ENCODE results near the gene FOXA3. TPM values are rescaled to one million over a fixed set of nuclear protein-coding genes. Genes with fewer than 3 reads are reported as not detected.
A peak's percentile ranks its signal among the peaks of the same experiment; 100 is the strongest.

Gene FOXA3
- total RNA-seq, 1 donor from 2014 or later: not detected

DNA sequence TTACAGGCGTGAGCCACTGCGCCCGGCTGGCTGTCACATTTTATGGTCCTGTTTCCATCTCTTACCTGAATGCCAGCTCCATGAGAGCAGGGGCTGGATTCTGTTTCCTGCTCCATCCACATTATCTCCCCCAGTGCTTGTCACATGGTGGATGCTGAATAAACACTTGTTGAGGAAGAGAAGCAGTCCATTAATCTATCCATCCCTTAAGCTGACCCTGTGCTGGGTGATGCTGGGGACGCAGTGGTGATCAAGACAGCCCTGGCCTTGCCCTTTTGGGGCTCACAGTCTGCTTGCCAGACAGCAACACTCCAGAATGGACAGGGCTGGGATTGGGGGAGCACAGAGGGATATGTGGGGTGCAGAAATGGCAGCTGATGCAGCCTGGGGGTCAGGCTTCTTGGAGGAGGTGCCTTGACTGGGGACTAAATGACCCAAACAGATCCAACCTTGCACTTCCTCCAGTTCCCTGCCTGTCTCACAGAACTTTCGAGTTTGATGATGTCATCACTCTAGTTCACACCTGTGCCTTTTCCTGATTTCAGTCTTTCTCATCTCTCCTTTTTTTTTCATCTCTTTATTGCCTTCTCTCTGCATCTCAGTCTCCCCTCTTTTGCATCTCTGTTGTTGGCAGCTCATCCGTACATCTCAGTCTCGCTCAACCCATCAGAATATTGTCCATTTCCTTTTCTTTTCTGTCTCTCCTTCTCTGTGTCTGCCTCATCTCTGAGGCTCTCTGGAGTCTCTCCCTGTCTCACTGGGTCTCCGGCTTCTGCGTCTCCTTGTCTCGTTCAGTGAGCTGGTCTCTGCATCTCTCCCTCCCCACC lies 17.2 kb downstream of the FOXA3 start:
- H3K9ac ChIP-seq (ENCODE audit: low read depth in 1 of 3, low read length in 3 of 3): no peak overlapping the region
- no peak overlapping the region for H3K27ac ChIP-seq (ENCODE audit: low read depth, low read length)
- peaks cover 0 to 7% (median 4%) of the 10 kb centered on the region in 3 donors for H3K36me3 ChIP-seq (ENCODE audit: control insufficient read depth in 3 of 3, insufficient read depth in 3 of 3, low read length in 3 of 3)
- no peak overlapping the region for H3K4me3 ChIP-seq (ENCODE audit: low read length in 3 of 3)
- H3K9me3 ChIP-seq (ENCODE audit: control insufficient read depth in 3 of 3, low read length in 3 of 3): no peaks in the 10 kb centered on the region
- peaks cover 39 to 55% (median 41%) of the 10 kb centered on the region in 3 donors for H3K4me1 ChIP-seq (ENCODE audit: control insufficient read depth in 3 of 3, insufficient read depth in 3 of 3, low read length in 3 of 3)
- H3K27me3 ChIP-seq (ENCODE audit: control insufficient read depth in 3 of 3, insufficient read depth in 3 of 3, low read length in 3 of 3): peaks cover 0 to 11% (median 6%) of the 10 kb centered on the region in 3 donors

DNA sequence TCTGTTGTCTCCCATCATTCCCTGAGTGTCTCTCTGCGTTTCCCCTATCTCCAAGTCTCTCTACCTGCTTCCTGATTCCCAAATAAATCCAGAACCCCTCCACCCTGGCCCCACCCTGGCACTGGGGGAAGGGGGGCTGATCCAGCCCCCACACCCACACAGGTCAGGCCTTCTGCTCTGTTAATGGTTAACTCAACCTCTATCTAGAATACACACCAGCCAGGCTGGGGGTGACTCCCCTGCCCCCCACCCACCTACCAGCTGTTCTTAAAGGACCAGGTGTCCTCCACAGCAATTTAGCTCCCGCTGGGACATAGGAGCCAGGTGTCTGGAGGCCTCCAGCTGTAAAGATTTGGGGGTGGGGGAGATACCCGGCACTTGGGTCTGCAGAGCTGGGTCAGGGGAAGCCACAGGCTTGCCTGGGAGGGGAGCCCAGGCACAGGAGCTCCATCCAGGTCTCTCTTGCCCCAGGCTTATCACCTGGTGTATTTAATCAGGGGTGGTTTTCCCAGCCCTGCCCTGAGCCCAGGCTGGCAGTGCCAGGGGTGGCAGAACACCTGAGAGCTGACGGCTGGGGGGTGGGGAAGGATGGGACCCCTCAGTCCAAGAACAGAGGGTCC lies 17.9 kb downstream of the FOXA3 start:
- Histone ChIP-seq H3K4me1 (ENCODE audit: control insufficient read depth in 3 of 3, insufficient read depth in 3 of 3, low read length in 3 of 3) (peaks cover 43 to 59% (median 44%) of the 10 kb centered on the region in 3 donors), H3K9me3 (ENCODE audit: control insufficient read depth in 3 of 3, low read length in 3 of 3) (no peaks in the 10 kb centered on the region), H3K9ac (ENCODE audit: low read depth in 1 of 3, low read length in 3 of 3) (peak overlapping the region; percentile 23 to 40 (median 33)), H3K36me3 (ENCODE audit: control insufficient read depth in 3 of 3, insufficient read depth in 3 of 3, low read length in 3 of 3) (peaks cover 0 to 7% (median 4%) of the 10 kb centered on the region in 3 donors), H3K27ac (ENCODE audit: low read depth, low read length) (no peak overlapping the region), H3K27me3 (ENCODE audit: control insufficient read depth in 3 of 3, insufficient read depth in 3 of 3, low read length in 3 of 3) (peaks cover 0 to 11% (median 6%) of the 10 kb centered on the region in 3 donors), H3K4me3 (ENCODE audit: low read length in 3 of 3) (no peak overlapping the region)

DNA sequence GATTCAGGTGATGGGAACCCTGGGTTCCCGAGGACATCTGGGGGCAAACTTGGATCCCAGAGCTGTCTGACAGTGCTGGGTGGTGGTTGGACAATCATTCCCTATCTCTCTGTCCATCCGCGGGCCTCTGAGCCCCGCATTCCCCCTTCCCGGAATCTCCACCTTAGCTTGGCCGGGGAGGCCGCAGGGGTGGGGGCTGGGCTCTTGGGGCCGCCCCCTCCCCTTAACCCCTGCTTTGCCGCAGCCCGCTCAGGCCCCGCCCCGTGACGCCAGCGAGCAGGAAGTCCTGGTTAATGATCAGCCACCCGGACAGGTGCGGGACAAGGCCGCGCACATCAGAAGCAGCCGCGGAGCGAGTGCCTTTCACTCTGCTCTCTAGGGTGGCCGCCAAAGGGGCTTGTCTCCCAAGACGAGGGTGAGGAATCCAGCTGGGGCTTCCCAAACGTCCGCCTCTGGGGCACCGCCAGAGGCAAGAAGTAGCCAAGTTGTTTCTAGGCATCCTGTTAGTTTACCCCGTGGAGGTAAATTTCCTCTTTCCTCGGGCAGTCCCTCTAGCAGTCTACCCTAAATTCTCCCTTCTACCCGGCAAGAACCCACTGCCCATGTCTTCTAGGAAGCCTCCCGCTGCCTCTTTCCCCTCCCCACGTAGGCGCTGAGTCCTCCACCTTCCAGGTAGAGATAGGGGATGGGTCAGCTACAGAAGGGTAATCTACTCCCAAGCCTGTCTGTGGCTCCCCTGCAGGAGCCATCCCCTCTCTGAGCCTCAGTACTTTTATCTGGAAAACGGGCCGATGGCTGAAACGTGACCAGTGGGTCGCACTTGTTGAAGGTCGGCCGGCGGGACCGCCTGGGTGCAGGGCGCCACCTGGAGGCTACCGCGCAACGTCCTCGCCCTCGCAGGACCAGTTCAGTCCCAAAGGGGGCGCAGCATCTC lies 18.8 kb downstream of the FOXA3 start:
- H3K4me3 ChIP-seq (ENCODE audit: low read length in 3 of 3): peak overlapping the region; percentile 31 to 54 (median 31)
- peaks cover 0 to 2% (median 1%) of the 10 kb centered on the region in 3 donors for H3K27me3 ChIP-seq (ENCODE audit: control insufficient read depth in 3 of 3, insufficient read depth in 3 of 3, low read length in 3 of 3)

DNA sequence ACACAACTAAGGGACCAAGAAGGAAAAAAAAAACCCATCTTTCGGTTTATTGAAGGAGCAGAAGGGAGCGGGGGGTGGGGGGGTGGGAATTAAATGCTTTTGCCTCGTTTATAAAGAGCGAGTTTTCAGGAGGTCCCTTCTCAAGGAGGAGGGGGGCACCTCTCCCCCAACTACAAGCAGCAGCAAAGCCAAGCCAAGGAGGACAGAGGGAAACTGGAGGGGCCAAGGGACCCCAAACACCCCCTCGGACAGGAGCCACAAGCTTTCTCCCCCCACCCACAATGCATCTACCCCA lies 19.4 kb downstream of the FOXA3 start:
- Histone ChIP-seq H3K9ac (ENCODE audit: low read depth in 1 of 3, low read length in 3 of 3) (peak overlapping the region in 2 of 3 donors; percentile 34 to 64), H3K9me3 (ENCODE audit: control insufficient read depth in 3 of 3, low read length in 3 of 3) (no peaks in the 10 kb centered on the region), H3K27me3 (ENCODE audit: control insufficient read depth in 3 of 3, insufficient read depth in 3 of 3, low read length in 3 of 3) (no peaks in the 10 kb centered on the region), H3K4me3 (ENCODE audit: low read length in 3 of 3) (peak overlapping the region in 2 of 3 donors; percentile 35 to 45), H3K36me3 (ENCODE audit: control insufficient read depth in 3 of 3, insufficient read depth in 3 of 3, low read length in 3 of 3) (peaks cover 0 to 7% (median 4%) of the 10 kb centered on the region in 3 donors), H3K4me1 (ENCODE audit: control insufficient read depth in 3 of 3, insufficient read depth in 3 of 3, low read length in 3 of 3) (peaks cover 41 to 50% (median 45%) of the 10 kb centered on the region in 3 donors), H3K27ac (ENCODE audit: low read depth, low read length) (no peak overlapping the region)

More for the DNA sequence above, 18.8 kb downstream of the FOXA3 start:
- no peaks in the 10 kb centered on the region for H3K9me3 ChIP-seq (ENCODE audit: control insufficient read depth in 3 of 3, low read length in 3 of 3)
- H3K27ac ChIP-seq (ENCODE audit: low read depth, low read length): no peak overlapping the region
- peaks cover 41 to 54% (median 45%) of the 10 kb centered on the region in 3 donors for H3K4me1 ChIP-seq (ENCODE audit: control insufficient read depth in 3 of 3, insufficient read depth in 3 of 3, low read length in 3 of 3)
- H3K9ac ChIP-seq (ENCODE audit: low read depth in 1 of 3, low read length in 3 of 3): peak overlapping the region; percentile 33 to 50 (median 45)
- peaks cover 0 to 7% (median 4%) of the 10 kb centered on the region in 3 donors for H3K36me3 ChIP-seq (ENCODE audit: control insufficient read depth in 3 of 3, insufficient read depth in 3 of 3, low read length in 3 of 3)

DNA sequence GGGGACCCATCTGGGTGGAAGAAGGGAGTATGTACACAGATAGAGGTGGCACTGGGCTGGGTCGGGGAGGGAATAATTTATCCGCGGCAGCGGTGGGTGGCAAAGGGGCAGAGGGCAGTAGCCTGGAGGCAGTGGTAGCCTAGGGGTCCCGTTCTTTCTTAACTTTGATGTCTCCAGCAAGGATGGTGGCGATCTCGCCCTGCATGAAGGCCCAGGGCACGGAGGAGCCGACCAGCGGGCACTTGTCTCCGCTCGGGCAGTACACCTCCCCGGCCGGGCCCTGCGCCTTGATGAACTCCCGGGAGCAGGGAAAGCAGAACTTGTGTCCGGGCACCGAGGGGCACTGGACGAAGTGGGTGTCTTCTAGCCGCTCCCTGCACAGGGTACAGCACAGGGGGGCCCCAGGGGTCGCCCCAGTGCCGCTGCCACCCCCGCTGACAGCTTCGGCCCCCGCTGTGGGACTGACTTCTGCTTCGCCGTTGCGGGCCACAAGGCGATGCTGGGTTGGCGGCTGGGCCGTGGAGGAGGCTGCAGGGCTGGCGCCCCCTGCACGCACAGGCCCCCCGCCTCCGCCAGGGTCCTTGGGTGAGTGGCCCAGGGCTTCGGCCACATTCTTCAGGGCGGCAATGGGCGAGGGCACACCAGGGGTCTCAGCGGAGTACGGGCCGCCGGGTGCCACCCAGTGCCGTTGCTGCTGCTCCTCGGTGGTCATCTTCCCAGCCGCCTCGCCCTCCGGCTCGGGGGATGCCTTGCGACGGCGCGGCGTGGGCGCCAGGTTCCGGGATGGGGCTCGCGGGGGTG lies 20.0 kb downstream of the FOXA3 start:
- no peaks in the 10 kb centered on the region for H3K9me3 ChIP-seq (ENCODE audit: control insufficient read depth in 3 of 3, low read length in 3 of 3)
- peaks cover 0 to 7% (median 4%) of the 10 kb centered on the region in 3 donors for H3K36me3 ChIP-seq (ENCODE audit: control insufficient read depth in 3 of 3, insufficient read depth in 3 of 3, low read length in 3 of 3)
- H3K27me3 ChIP-seq (ENCODE audit: control insufficient read depth in 3 of 3, insufficient read depth in 3 of 3, low read length in 3 of 3): no peaks in the 10 kb centered on the region
- H3K27ac ChIP-seq (ENCODE audit: low read depth, low read length): no peak overlapping the region
- peaks cover 41 to 50% (median 45%) of the 10 kb centered on the region in 3 donors for H3K4me1 ChIP-seq (ENCODE audit: control insufficient read depth in 3 of 3, insufficient read depth in 3 of 3, low read length in 3 of 3)
- peak overlapping the region in 2 of 3 donors; percentile 34 to 64 for H3K9ac ChIP-seq (ENCODE audit: low read depth in 1 of 3, low read length in 3 of 3)
- peak overlapping the region; percentile 35 to 89 (median 45) for H3K4me3 ChIP-seq (ENCODE audit: low read length in 3 of 3)

DNA sequence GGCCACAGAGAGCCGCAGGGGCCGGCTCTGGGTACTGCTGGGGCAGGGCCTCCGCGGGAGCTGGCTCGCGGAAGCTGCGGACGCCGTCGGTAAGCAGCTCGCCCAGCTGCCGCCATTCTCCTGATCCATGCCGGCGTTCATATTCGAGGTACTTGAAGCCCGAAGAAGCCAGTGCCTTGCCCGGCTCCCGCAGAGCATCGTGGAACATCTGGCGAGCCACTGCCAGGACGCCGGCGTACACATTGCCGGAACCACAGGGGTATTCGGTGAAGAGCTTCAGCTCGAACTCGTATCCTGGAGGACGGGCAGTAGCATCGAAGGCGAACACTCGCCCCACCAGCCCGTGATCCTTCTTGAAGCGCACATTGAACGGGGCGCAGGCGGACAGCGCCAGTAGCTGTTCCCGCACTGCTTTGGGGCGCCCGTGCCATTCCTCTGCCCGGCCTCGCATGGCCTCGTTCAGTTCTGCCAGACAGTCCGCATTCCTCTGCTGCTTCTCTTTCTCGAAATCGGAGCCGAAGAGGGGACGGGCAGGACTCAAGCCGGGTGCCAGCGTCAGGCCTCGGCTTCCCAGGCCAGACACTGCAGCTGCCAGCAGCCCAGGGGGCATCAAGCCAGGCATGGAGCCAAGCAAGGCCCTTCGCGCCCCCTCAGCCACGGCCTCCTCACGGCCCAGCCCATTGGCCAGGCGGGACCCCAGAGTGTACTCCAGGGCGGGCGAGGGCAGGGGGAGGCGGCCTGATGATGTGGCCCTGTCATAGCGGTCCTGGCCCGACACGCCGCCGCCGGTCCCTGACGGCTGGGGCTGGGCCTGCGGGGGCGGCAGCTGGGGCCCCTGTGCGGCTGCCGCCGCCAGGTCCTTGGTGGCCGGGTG lies 20.8 kb downstream of the FOXA3 start:
- H3K27ac ChIP-seq (ENCODE audit: low read depth, low read length): peak overlapping the region; percentile 96
- peak overlapping the region; percentile 76 to 98 (median 96) for H3K9ac ChIP-seq (ENCODE audit: low read depth in 1 of 3, low read length in 3 of 3)

DNA sequence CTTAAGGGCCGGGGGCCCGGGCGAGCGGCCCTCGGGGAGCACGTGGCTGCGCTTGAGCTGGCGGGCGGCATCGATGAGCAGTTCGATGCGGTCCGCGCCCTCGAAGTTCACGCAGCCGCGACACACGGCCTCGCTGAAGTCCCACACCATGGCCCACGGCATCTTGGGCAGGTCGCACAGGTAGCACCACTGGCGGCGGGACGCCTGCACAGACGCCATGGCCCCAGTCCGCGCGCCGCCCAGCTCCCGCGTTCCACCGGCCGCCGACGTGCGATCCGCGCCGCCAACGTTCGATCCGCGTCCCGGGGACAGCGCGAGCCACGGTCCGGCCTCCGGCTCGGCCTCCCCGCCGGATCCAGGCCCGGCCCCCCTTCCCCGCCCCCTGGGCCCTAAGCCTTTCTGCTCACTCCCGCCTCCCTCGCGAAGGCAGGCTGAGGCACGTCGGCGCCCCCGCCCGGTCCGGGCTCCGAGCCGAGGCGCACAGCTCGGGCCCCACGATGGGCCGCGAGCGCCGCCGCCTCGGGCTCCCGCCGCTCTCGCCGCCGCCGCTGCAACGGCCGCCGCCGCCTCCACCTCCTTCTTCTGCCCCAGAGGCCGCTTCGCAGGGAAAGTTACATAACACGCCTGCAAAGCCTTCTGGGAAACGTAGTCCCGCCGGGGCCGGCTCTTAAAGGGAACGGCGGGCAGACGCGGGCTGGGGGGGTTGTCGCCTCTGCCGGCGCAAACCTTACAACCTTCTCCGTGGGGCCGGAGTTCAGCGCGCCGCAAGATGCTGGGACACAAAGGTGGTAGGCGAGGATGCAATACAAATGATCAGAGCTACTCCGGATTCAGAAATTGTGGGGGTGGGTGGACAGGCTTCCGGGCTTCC lies 21.7 kb downstream of the FOXA3 start, which contains the start of gene IRF2BP1:
IRF2BP1 (minus strand) TSS at position 586 of the 871 bp plus-strand sequence; CDS start at position 219, 367 bp downstream.
- peak within 1 kb of the TSS; percentile 84 to 94 (median 89) for H3K4me3 ChIP-seq (ENCODE audit: low read length in 3 of 3)
- peaks cover 41 to 50% (median 45%) of the 10 kb centered on the region in 3 donors for H3K4me1 ChIP-seq (ENCODE audit: control insufficient read depth in 3 of 3, insufficient read depth in 3 of 3, low read length in 3 of 3)
- peaks cover 0 to 7% (median 4%) of the 10 kb centered on the region in 3 donors for H3K36me3 ChIP-seq (ENCODE audit: control insufficient read depth in 3 of 3, insufficient read depth in 3 of 3, low read length in 3 of 3)
- peak within 1 kb of the TSS; percentile 96 to 98 (median 98) for H3K9ac ChIP-seq (ENCODE audit: low read depth in 1 of 3, low read length in 3 of 3)
- no peaks in the 10 kb centered on the region for H3K27me3 ChIP-seq (ENCODE audit: control insufficient read depth in 3 of 3, insufficient read depth in 3 of 3, low read length in 3 of 3)
- no peaks in the 10 kb centered on the region for H3K9me3 ChIP-seq (ENCODE audit: control insufficient read depth in 3 of 3, low read length in 3 of 3)
- H3K27ac ChIP-seq (ENCODE audit: low read depth, low read length): peak within 1 kb of the TSS; percentile 96

More for the DNA sequence above, 20.8 kb downstream of the FOXA3 start:
- Histone ChIP-seq H3K9me3 (ENCODE audit: control insufficient read depth in 3 of 3, low read length in 3 of 3) (no peaks in the 10 kb centered on the region), H3K4me3 (ENCODE audit: low read length in 3 of 3) (peak overlapping the region; percentile 68 to 94 (median 89)), H3K27me3 (ENCODE audit: control insufficient read depth in 3 of 3, insufficient read depth in 3 of 3, low read length in 3 of 3) (no peaks in the 10 kb centered on the region), H3K4me1 (ENCODE audit: control insufficient read depth in 3 of 3, insufficient read depth in 3 of 3, low read length in 3 of 3) (peaks cover 41 to 50% (median 45%) of the 10 kb centered on the region in 3 donors), H3K36me3 (ENCODE audit: control insufficient read depth in 3 of 3, insufficient read depth in 3 of 3, low read length in 3 of 3) (peaks cover 0 to 7% (median 4%) of the 10 kb centered on the region in 3 donors)

Measured in skeletal muscle tissue (tissue), 4 donors.